GM20000 (cell line): ENCODE results near the gene SYT3.

Experiments
- DNase-seq: peaks from one replicate; pipeline ENCODE4 v3.0.0; 2012; ENCODE audit warnings: low spot score
- CTCF ChIP-seq: IDR thresholded peaks from 2 replicates; pipeline ENCODE4 v1.5.1; 2012; ENCODE audit warnings: mild to moderate bottlenecking, control low read depth; ENCODE audit errors: extremely low read depth, missing control alignments

Gene SYT3

GRCh38 chr19:50645107-50645506 is 5.4 kb upstream of the SYT3 start:
- DNase-seq, result no peak
- TF ChIP-seq CTCF, result no peak

DNA sequence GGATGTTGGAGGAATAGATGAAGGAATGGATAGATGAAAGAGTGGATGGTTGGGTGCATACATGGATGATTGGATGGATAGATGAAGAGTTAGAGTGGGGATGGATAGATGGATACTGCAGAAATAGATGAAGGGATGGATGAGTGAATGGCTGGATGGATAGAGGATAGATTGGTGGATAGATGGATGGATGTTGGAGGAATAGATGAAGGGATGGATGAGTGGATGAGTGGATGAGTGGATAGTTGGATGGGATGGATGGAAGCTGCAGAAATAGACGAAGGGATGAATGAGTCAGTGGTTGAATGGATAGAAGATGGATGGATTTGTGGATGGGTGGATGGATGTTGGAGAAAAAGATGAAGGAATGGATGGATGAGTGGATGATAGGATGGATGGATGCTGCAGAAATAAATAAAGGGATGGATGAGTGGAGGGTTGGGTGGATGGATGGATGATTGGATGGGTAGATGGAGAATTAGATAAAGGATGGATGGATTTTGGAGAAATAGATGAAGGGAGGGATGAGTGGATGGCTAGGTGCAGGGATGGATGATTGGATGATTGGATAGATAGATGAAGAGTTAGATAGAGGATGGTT is 4.7 kb upstream of the SYT3 start:
- TF ChIP-seq CTCF, result no peak
- no peak for DNase-seq

DNA sequence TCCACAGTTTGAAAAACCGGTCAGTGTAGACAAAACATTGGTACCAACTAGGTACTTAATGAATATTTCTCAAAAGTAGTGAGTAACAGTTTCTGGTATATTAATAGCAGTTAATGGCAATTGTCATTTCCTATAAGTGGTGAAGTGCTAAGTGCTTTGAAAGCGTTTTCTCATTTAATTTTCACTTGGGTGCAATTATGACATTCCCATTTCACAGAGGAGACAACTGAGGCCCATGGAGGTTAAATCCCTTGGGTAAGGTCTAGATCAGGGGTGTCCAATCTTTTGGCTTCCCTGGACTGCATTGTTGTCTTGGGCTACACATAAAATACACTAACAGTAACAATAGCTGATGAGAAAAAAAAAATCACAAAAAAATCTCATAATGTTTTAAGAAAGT is 687 bp upstream of the SYT3 start:
- no peak for DNase-seq
- no peak for TF ChIP-seq CTCF

- no peak for TF ChIP-seq CTCF
- DNase-seq, result no peak
Measured at GRCh38 chr19:50638600-50638999, 1.1 kb downstream of the SYT3 start.

GRCh38 chr19:50636317-50637085 is 3.2 kb downstream of the SYT3 start:
- no peak for TF ChIP-seq CTCF
- no peak for DNase-seq

DNA sequence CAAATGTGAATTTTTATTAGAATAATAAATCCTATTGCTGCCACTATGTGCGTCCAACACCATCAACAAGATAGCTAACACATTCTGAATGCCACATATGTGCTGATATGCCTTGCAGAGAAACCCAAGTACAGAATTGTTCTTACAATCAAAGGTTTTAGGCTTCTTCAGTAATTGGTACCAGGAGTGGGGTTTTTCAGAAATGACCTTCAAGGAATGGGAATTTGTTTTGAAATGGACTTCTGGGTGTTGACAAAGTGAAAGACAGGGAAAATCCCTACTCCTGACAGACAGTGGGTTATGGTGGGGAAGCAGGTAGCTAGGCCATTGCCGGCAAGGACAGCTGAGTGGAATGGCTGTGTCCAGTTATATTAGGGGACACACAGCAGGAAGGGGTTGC is 5.7 kb downstream of the SYT3 start:
- no peak for DNase-seq
- TF ChIP-seq CTCF, result no peak

GRCh38 chr19:50633359-50633758 is 6.3 kb downstream of the SYT3 start:
- TF ChIP-seq CTCF, result no peak
- DNase-seq, result no peak
